Progenitor cell of endocrine pancreas (in vitro differentiated cells): ENCODE measurements around the gene DIMT1. TPM values are rescaled to one million over a fixed set of nuclear protein-coding genes. Genes with fewer than 3 reads are reported as not detected.

Experiments used
- DNase-seq: peaks from one replicate; pipeline ENCODE4 v3.0.0; 2021; ENCODE audit warnings: low spot score; ENCODE audit not compliant: unreplicated experiment
- H3K27ac Mint-ChIP-seq: 2 replicates; pipeline ENCODE4 v1.8.0; 2021; ENCODE audit warnings: mild to moderate bottlenecking, moderate library complexity, mixed read lengths
- H3K27me3 Mint-ChIP-seq: 2 replicates; pipeline ENCODE4 v1.8.0; 2021; ENCODE audit warnings: mixed read lengths
- H3K36me3 Mint-ChIP-seq: 2 replicates; pipeline ENCODE4 v1.8.0; 2022; ENCODE audit warnings: mixed read lengths; ENCODE audit not compliant: insufficient read depth
- H3K4me1 Mint-ChIP-seq: 2 replicates; pipeline ENCODE4 v1.8.0; 2021; ENCODE audit warnings: low read depth, mixed read lengths
- H3K4me3 Mint-ChIP-seq: 2 replicates; pipeline ENCODE4 v1.8.0; 2021; ENCODE audit warnings: low read depth, mild to moderate bottlenecking, moderate library complexity, mixed read lengths
- H3K9me3 Mint-ChIP-seq: 2 replicates; pipeline ENCODE4 v1.8.0; 2021; ENCODE audit warnings: low read depth, mixed read lengths
- total RNA-seq: library from RNA; stranded (reverse); gene quantifications from 2 replicates; pipeline ENCODE4 v1.2.1, GENCODE V29; 2021
- TF ChIP-seq, protein P1 (sequence below): fragments of 200-600 bp; sonication (generic); IDR thresholded peaks from one replicate; pipeline ENCODE4 v1.5.0; 2021; ENCODE audit warnings: antibody characterized with exemption, mild to moderate bottlenecking; ENCODE audit not compliant: unreplicated experiment

The DIMT1 gene
- total RNA-seq, 1 donor from 2014 or later, result 18.6 TPM

DNA sequence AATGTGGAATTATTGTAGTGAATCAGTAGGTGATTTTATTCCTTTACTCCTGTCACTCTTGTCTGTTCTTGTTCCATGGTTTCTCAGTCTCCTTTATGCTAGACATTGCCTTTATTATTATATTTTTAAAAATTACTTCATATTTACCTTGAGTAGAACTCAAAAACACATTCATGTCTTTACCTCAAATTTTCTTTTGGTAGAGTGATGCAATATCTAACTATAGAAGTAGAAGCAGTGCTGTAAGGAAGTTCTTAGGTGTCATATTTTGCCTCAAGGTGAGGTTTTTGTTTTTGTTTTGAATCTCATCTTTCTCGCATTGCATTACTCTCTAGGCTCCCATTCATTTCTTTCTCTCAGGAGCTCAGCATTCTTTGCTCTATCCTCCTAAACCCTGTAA, 21.1 kb upstream of the DIMT1 start:
- H3K27ac Mint-ChIP-seq, result no peak overlapping the region
- H3K27me3 Mint-ChIP-seq, result no peaks in the 10 kb centered on the region
- no peaks in the 10 kb centered on the region for H3K36me3 Mint-ChIP-seq
- no peaks in the 10 kb centered on the region for H3K4me1 Mint-ChIP-seq
- TF ChIP-seq, protein P1, sequence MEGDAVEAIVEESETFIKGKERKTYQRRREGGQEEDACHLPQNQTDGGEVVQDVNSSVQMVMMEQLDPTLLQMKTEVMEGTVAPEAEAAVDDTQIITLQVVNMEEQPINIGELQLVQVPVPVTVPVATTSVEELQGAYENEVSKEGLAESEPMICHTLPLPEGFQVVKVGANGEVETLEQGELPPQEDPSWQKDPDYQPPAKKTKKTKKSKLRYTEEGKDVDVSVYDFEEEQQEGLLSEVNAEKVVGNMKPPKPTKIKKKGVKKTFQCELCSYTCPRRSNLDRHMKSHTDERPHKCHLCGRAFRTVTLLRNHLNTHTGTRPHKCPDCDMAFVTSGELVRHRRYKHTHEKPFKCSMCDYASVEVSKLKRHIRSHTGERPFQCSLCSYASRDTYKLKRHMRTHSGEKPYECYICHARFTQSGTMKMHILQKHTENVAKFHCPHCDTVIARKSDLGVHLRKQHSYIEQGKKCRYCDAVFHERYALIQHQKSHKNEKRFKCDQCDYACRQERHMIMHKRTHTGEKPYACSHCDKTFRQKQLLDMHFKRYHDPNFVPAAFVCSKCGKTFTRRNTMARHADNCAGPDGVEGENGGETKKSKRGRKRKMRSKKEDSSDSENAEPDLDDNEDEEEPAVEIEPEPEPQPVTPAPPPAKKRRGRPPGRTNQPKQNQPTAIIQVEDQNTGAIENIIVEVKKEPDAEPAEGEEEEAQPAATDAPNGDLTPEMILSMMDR, result no peak
- no peak overlapping the region for H3K4me3 Mint-ChIP-seq
- H3K9me3 Mint-ChIP-seq, result no peaks in the 10 kb centered on the region
- no peak for DNase-seq

- TF ChIP-seq, protein P1, result no peak
These were observed 17.7 kb upstream of the DIMT1 start for GRCh38 chr5:62421414-62421813.

DNA sequence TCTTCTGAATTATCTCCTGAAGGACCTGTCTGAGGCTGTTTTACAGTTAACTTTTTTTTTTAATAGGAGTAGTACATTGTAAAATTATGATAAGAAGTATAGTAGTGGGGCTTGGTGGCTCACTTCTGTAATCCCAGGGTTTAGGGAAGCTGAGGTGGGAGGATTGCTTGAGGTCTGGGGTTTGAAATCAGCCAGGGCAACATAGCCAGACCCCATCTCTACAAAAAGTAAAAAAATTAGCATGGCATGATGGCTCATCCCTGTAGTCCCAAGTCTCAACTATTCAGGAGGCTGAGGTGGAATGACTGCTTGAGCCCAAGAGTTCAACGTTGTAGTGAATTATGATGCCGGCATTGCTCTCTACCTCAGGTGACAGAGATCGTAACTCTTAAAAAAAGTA, 15.9 kb upstream of the DIMT1 start:
- H3K27me3 Mint-ChIP-seq, result no peaks in the 10 kb centered on the region
- DNase-seq, result no peak
- no peaks in the 10 kb centered on the region for H3K9me3 Mint-ChIP-seq
- no peaks in the 10 kb centered on the region for H3K4me1 Mint-ChIP-seq
- TF ChIP-seq, protein P1, result no peak
- H3K4me3 Mint-ChIP-seq, result no peak overlapping the region
- no peak overlapping the region for H3K27ac Mint-ChIP-seq
- H3K36me3 Mint-ChIP-seq, result no peaks in the 10 kb centered on the region

More at GRCh38 chr5:62421414-62421813, 17.7 kb upstream of the DIMT1 start:
- peak overlapping the region; percentile 51 for H3K27ac Mint-ChIP-seq
- no peak for DNase-seq
- no peaks in the 10 kb centered on the region for H3K27me3 Mint-ChIP-seq
- no peaks in the 10 kb centered on the region for H3K36me3 Mint-ChIP-seq
- no peaks in the 10 kb centered on the region for H3K4me1 Mint-ChIP-seq
- no peak overlapping the region for H3K4me3 Mint-ChIP-seq
- H3K9me3 Mint-ChIP-seq, result no peaks in the 10 kb centered on the region

- H3K27ac Mint-ChIP-seq, result no peak overlapping the region
- no peaks in the 10 kb centered on the region for H3K9me3 Mint-ChIP-seq
- TF ChIP-seq, protein P1, result no peak
These were observed 14.9 kb upstream of the DIMT1 start for GRCh38 chr5:62418462-62419076.

GRCh38 chr5:62413711-62414110, 10.0 kb upstream of the DIMT1 start:
- H3K4me3 Mint-ChIP-seq, result peak overlapping the region; percentile 95

More at GRCh38 chr5:62418462-62419076, 14.9 kb upstream of the DIMT1 start:
- DNase-seq, result no peak
- Mint-ChIP-seq H3K36me3 (no peaks in the 10 kb centered on the region), H3K4me3 (no peak overlapping the region), H3K27me3 (no peaks in the 10 kb centered on the region), H3K4me1 (peaks cover 2% of the 10 kb centered on the region)

More at GRCh38 chr5:62413711-62414110, 10.0 kb upstream of the DIMT1 start:
- Mint-ChIP-seq H3K27me3 (no peaks in the 10 kb centered on the region), H3K4me1 (peaks cover 8% of the 10 kb centered on the region), H3K9me3 (no peaks in the 10 kb centered on the region), H3K36me3 (no peaks in the 10 kb centered on the region), H3K27ac (peak overlapping the region; percentile 92)
- no peak for DNase-seq
- TF ChIP-seq, protein P1, result no peak
